AG08396 (cell line): ENCODE measurements around the gene PANK1.

Experiments used
- DNase-seq: peaks from one replicate; pipeline ENCODE4 v3.0.0; 2012; ENCODE audit warnings: low spot score, mixed read lengths

The PANK1 gene

DNA sequence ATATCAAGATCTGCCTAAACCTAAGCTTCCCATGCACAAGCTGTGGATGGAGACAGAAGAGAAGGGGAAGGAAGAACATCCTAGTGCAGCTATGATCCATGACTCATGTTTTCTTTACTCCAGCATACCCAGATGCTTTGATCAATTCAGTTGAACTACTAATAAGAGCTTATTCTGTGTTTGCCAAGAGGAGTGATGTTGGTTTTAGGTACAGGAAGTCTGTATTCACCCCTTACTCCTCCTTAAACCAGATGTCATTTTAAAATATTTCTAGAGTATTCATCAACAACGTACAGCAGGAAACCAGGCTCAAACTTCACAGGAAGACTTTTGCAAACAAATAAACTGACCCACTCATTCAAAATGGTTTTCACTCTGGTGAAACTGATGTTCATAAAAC, 29.2 kb downstream of the PANK1 start:
- peak; percentile 9 for DNase-seq

DNA sequence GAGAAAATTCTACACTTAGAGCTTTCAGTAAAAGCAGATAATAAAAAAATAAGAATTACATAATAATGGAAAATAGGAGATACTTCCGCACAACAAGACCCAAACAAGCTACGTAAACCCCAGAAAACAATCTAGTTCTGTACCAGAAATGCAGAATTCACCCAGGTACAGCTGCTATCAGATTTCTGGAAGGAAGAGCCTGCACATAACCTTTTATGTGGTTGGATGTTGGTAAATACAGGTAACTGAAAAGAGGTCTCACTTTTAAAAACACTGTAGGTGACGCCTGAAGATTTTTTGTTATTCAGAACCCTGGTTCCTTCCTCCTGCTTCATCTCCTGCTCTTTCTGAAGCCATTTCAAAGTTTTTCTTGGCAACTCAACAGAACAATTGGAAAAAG, 29.9 kb downstream of the PANK1 start:
- no peak for DNase-seq

DNA sequence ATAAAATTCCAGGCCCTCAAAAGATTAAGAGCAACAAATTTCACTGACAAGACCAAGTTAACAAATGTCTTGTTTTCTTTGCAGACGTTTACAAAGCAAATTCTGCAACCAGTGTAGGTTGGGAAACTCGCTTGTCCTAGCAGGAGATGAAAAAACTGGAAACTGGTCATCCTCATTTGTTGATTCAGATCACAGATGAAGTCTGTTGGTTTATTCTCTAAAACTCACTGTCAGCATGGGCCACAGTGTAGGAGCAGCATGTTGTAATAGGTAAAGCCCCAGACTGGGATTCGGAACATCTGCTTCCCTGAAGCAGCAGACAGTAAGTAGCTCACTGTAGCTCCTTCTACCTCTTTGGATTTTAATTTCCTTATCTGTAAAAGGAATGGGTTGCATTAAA, 31.5 kb downstream of the PANK1 start:
- no peak for DNase-seq

DNA sequence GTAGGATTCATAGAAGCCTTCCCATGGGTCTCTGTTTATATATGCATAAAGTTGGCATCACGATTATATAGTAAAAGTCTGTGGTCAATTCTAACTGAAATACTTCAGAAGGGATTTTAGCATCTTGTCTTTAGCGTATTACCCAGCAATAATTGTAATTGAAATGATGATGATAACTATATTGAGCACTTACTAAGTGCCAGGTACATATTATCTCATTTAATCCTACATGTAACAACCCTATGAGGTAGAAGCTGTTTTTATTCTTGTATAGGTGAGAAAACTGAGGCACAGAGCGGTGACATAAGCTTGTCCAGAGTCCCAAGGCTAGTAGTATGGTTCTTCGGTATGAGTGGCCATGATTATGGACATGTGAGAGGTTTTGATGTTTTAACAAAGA, 33.8 kb downstream of the PANK1 start:
- DNase-seq, result no peak

DNA sequence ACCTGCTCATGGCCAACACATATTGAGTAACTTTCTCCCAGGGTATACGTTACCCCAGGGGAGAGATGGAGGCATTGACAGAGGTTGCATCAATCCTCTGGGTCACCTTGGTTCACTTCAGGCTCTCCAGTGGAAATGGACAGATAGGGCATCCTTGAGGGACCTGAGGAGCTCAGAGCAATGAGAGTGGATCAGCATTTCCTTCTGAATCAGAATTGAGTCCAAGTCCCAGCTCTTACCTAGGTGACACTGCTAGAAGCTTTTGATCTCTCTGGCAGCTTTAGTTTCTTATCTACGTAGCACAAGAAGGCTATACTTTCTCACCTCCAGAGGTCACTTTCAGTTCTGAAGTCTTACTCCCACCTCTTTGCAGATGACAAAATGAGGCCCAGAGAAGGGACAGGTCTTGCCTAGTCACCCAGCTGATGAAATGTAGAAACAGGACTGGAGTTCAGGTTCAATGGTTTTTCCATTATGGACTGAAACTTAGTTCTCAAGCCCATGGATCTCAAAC, 35.2 kb downstream of the PANK1 start:
- no peak for DNase-seq

DNA sequence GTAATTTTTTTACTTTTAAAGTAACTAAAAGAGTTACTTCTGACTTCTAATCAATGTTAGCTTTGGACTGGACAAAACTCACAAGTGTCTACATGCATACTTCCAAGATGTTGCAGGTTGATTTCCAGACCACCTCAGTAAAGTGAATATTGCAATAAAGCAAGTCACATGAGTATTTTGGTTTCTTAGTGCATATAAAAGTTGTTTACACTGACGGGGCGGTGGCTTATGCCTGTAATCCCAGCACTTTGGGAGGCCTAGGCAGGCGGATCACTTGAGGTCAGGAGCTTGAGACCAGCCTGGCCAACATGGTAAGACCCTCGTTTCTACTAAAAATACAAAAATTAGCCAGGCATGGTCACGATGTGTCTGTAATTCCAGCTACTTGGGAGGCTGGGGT, 40.8 kb downstream of the PANK1 start:
- no peak for DNase-seq

DNA sequence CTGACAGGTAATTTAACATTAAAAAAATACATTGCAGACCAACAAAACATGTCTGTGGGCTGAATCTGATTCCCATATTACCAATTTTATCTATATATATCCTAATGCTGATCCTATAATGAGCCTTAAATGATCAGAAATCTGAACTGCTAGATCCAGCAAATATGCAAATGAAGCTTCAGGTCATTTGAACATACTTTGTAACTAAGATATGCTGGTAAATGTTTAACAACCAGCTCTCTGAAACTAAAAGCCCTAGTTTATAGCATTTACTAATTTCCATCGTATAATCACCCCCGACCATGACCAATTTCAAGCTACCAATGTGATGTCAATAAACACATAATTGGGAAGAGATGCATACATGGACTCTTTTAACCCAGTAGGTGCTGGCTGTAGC, 42.1 kb downstream of the PANK1 start:
- no peak for DNase-seq

DNA sequence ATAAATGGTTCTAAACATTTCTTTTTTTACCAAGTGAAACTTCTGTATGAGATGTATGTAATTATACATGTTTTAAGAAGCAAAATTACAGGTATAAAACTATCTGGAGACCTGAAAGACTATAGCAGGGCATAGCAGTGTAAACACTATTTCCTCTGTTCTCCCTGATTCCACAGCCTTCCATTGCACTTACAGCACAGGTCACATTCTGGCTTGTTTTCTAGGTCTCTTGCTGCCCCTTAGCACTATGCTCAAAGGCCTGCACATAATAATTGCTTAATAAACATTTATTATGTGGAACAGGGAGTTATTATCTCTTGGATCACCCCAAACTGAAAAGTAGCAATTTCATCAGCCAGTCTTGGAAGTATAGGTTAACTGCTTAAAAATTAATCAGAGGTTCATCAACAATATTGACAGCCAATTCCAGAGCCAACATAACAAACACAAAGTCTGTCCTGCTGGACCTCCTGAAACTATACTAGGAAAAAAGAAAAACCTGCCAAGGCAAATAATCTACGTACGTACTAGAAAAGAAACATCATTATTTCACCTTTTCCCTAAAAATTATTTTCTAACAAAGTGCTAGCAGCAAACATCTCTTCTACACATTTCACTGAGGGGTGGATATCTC, 43.2 kb downstream of the PANK1 start:
- no peak for DNase-seq

DNA sequence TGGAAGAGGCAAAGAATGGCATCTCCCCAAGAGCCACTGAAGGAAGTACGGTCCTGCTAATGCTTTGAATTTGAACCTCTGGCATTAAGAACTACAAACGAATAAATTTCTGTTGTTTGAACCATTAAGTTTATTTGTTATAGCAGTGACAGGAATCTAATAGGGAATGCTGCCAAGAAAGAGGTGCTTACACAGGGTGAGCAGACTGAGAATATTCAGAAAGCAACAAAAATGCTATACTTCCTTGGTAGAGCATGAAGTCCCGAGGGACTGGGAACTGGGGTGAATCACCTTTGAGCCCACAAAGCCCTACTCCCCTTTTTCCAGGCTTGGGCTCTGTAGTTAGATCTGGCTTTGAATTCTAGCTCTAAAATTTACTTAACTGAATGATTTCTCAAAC, 45.0 kb downstream of the PANK1 start:
- no peak for DNase-seq

DNA sequence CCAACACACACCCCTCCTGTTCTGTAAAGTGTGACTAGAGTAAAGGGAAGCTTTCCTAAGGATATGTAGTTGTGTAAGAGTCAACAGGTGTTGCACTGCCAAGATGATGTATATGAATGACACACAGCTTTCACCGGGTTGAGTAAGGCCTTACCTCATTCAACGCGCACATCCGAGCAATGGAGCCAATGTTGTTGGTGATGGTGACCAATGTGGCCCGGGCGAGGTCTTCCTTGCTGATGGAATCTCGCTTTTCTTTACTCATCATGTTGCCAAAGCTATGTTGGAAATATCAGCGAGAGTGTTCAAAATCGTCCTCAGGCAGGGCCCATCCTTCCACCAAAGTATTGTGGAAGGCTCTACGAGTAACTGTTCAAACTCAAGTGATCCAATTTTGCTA, 52.0 kb downstream of the PANK1 start:
- no peak for DNase-seq

DNA sequence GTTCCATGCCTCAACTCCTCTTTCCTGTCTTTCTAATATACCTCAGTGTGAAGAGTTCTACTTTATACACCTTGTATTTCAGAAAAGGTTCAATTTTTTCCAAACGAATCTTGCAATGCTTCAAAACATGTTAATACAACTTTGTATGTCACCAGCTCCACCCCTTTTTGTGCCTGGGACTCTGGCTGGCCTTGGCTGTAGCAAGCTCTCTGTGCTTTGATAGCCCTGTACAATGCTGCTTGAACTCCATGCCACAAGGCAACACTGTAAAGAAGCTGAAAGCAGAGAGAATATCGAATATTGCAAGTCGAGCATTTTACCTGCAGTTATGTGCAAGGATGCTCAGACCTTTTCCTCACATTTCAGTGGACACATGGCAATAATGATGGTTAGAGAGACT, 52.5 kb downstream of the PANK1 start:
- DNase-seq, result no peak

DNA sequence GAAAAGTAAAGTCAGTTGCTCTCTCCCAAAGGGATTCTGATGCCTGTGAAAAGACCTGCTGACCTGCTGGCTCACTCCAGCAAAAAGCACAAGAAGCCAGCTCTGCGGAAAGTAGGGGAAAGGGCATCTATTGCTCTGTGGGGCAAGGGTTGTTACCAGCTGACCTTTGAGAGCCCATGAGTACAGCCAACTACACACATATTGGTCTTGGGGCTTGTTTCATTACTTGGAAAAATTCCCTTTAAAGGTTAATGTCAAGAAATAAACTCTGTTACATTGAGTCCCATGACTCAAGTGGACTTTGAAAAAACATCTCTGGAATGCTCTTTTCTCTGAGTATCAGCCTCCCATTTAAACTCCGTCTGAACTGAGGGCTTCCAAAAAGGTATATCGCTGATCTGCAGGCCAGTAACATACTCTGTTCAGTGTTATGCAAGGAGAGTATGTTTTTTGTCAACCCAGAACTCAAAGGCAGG, 53.2 kb downstream of the PANK1 start:
- peak; percentile 5 for DNase-seq

DNA sequence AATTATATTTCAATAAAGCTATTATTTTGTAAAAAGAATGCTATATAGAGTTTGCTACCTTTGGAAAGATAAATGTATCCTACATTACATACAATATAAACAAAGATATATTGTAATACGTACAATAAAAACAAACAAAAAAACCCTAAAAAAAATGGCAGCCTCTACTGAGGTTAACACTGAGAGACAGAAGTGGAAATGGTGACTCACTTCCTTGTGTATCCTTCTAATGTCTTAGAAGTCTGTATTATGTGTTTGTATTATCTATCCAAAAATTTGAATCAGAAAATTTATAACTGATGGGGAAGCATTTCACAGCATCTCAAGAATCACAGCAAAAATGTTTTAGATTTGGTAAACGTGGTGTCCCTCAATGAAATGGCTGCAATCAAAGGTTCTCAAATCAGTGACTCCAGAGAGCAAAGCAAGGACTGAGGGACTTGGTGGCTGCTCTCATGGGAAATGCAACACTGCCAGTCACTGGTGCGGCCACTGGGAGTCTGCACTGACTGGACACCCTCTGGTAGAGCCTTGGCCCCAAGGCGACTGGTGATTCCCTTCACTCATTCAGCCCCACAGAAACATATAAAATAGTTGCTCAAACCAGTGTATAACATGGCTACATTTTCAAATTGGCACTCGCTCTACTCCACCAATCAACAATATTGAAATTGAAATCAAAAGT, 53.8 kb downstream of the PANK1 start:
- DNase-seq, result no peak

DNA sequence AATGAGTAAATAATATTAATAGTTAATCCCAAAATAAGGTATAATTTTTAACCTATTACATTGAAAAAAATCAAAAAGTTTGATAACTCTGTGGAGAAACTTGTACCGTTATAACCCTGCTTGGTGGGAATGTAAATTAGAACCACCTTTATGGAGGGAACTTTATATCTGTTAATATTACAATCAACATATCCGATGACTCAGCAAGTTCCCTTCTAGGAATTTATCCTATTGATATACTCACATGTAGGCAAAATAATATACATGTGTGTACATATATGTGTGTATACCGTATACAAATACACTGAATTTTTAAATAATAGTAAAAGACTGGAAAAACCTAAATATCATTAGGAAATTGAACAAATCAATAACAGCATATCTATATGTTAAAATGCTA, 54.7 kb downstream of the PANK1 start:
- no peak for DNase-seq

DNA sequence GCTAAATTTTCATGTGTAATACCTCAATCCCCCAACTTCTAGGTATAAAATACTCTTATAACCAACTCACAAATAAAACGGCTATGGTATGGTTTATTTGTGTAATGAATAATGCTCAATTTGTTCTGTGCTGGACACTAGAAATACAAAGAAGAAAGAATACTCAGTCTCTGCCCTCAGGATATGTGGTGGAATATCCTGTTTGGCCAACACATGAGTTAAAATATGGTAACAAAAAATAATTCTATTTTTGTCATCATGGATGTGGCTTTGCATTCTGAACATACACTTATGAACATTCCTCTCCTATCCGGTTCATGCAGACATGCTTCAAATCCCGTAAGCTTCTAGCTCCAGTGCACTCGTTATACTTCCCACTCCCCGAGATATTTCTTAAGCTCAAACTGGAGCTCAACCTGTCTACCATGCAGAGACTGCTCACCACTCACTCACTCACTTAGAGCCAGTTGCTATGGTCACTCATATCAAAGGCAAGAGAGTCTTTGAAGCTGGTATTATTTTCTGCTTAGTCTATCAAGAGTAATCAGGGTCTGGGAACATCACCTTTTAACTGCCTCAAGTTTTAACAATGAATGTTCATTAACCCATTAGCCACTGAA, 55.8 kb downstream of the PANK1 start:
- DNase-seq, result no peak

DNA sequence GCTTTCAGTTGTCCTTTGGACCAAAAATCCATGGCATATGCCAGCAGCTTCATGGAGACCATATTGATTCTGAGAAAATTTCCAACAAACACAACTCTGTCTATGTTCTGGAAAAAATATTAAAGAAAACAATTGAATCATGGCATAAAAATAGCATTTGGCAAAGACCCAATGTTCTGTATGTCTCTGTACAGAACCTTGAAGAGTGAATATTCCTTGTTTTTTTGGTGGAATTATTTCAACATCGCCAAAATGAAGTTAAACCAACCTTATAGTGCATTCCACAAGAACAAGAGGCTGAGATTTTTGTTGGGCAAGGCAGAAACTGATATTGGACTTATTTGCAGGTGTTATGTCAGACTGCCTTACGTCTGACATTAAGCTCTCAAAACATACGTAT, 56.4 kb downstream of the PANK1 start:
- DNase-seq, result no peak

DNA sequence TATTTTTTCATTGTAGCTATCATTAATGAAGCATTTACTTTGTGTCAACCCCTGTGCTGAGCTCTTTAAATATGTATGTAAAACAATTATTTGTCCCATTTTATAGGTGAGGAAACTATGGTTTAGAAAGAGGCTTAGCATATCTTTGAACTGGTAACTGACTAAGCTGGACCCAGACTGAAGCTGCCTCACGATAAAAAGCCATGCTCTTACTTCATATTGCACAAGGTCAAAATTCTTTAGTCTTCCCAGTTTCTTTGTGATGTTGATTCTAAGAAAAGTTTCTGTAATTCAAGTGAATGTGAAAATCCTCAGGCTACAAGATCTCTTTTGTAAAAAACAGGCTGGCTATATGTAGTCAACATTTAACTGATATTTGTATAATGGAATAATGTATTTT, 63.0 kb downstream of the PANK1 start:
- DNase-seq, result no peak

DNA sequence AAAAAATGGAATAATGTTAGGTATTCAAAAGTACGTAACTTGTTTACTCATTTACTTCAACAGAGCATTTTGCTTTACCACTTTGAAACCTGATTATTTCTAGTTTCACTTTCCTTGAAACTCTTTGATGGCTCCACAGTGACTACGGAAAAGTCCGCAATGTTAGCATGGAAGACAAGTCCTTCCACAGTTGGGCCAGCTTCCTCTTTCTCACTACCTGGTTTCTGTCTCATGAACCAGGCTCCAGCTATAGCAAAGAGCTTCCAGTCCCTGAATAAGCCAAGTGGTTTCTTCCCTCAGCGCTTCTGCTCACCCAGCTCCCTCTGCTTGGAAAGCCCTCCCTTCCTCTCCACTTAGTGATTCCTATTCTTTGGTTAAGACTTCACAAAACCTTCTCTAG, 64.8 kb downstream of the PANK1 start:
- DNase-seq, result no peak

DNA sequence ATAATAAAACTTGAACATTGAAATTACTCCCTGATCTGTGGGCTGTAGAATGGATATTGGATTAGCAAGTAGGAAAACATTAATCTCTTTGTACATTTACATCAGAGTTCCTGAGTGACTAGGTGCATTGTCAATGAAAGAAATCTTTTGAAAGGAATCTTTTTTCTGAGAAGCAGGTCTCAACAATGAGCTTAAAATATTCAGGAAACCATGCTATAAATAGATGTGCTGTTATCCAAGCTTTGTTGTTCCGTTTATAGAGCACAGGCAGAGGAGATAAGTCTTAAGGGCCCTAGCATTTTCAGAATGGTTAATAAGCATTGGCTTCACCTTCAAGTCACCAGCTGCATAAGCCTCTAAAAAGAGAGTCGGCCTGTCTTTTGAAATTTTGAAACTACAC, 68.3 kb downstream of the PANK1 start:
- no peak for DNase-seq

DNA sequence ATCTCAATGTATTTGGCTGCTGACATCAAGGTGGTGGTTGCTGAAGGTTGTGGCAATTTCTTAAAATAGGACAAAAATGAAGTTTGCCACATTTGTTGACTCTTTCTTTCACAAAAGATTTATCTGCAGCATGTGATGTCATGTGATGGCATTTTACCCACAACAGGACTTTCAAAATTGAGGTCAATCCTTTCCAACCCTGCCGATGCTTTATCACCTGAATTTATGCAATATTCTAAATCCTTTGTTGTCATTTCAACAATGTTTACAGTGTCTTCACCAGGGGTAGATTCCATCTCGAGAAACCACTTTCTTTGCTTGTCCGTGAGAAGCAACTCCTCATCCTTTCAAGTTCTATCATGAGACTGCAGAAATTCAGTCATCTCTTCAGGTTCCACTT, 69.0 kb downstream of the PANK1 start:
- no peak for DNase-seq

DNA sequence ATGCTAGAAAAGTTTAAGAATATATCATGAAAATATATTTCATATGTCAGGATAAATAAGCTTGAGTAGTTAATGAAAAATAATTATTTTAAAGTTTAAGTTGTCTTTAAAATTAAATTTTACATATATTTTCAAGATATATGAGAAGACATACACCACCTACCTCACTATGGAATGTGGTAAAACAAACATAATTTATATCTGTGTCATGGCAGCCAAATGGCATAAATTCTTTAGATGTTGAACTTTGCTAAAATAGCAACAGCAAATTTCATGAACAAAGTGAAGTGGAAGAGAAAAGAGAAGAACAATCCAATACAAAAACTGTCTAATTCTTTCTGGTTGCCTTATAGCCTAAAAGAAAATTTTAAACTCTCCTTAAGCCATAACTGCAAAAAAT, 70.0 kb downstream of the PANK1 start:
- no peak for DNase-seq

DNA sequence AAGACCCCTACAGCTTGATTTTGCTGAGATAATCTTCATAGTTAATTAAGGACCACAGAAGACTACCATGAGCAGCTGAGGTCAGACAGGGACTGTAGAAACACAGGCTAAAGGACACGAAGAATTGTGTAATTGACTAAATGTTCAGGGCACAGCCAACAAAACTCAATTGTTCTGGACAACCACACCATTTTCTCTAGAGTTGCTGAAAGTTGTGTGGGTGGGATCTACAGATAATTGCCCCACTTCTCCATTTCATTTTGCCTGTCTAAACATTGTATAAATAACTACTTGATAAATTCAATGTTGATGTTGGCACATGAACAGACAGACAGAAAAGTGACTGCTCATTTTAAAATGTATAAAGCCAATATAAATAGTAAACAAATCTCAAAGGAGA, 70.7 kb downstream of the PANK1 start:
- no peak for DNase-seq

DNA sequence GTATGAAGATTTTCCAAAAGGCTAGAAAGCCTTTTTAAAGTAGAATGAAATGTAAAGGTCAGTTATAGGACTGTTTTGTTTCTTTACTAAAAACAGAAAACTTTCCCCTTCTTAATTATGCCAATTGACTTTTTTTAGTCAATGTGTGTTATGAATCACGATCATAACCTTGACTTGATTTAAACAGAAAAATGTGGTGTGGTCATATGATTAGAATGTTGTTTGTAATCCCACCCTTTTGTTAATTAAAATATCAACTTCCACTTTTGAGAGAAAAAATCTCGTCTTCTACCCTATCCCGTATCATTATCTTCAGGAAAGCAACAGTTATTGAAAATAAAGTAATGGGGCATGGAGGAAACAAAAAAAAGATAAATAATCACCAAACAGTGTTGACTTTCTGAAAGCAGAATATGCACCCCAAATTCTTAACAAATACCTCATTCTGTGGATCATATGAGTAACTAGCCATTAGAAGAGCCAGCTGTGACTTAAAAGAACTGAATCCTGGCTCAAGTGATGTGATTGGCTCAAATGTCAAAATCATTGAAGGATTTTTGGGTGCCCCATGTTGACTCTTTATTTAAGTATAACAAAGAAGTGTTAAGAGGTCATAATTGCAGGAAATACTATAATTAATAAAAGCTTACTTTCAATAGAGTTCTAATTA, 77.3 kb downstream of the PANK1 start:
- DNase-seq, result no peak
